ENCODE results near the gene SERPINB6.

- TF ChIP-seq HNF4A (conservative IDR thresholded peaks at IDR 0.05): no peak
- no peak for TF ChIP-seq CTCF (IDR thresholded peaks at IDR 0.05; ENCODE audit: low read depth, low read length, missing input control)
- no peak for TF ChIP-seq JUND (IDR thresholded peaks at IDR 0.05)
- no peak for TF ChIP-seq YY1 (IDR thresholded peaks at IDR 0.05)
- no peak for TF ChIP-seq ZBTB33 (IDR thresholded peaks at IDR 0.05)
Measured at GRCh38 chr6:2913621-2914317, 57.6 kb downstream of the SERPINB6 start.
